ENCODE results near the gene EMID1. TPM values are rescaled to one million over a fixed set of nuclear protein-coding genes. Genes with fewer than 3 reads are reported as not detected.

Gene EMID1
- total and polyA plus RNA-seq, 3 donors from 2014 or later = 6.2 to 7.5 (median 7.0) TPM

DNA sequence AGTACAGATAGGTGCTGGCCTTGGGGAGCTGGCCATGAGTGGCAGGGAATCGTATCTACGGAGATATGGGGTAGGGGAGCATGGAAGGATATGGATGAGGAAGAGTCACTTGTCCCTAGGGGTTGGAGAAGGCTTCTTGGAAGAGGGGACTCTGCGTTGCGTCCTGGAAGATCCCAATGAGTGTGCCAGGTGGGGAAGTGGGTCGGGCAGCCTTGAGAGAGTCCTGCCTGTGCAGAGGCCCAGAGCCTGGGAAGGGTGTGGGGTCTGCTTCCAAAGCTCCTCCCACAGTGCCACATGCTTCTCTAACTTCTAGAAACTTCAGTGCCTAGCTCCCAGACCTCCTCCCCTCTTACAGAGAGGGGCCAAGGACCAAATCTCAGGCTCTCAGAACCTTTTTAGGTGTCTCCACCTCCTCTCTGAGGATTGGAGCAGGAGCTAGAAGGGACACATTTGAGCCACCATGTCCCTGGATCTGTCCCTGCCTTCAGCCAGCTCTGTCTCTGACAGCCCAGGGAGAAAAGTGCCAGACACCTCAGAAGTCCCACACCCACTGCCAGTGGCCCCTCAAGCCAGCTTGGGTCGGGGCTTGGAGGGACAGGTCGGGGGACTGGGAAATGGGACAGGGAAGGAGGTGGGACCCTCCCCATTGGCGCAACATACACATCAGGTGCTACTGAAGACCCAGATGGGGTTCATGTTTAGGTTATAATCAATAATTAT is 51.1 kb downstream of the EMID1 start:
- WGBS, 2 donors = 88 to 91% methylated on average over 8 of the region's 8 CpGs
- DNase-seq = no peak
- TF ChIP-seq POLR2A (IDR thresholded peaks at IDR 0.05) = no peak
- TF ChIP-seq, protein P1, sequence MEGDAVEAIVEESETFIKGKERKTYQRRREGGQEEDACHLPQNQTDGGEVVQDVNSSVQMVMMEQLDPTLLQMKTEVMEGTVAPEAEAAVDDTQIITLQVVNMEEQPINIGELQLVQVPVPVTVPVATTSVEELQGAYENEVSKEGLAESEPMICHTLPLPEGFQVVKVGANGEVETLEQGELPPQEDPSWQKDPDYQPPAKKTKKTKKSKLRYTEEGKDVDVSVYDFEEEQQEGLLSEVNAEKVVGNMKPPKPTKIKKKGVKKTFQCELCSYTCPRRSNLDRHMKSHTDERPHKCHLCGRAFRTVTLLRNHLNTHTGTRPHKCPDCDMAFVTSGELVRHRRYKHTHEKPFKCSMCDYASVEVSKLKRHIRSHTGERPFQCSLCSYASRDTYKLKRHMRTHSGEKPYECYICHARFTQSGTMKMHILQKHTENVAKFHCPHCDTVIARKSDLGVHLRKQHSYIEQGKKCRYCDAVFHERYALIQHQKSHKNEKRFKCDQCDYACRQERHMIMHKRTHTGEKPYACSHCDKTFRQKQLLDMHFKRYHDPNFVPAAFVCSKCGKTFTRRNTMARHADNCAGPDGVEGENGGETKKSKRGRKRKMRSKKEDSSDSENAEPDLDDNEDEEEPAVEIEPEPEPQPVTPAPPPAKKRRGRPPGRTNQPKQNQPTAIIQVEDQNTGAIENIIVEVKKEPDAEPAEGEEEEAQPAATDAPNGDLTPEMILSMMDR (IDR thresholded peaks at IDR 0.05) = no peak
- H3K9me3 ChIP-seq = no peaks in the 10 kb centered on the region
- H3K27me3 ChIP-seq = no peaks in the 10 kb centered on the region
- intact Hi-C loops (cut with DNase I; ENCODE audit: low total_unique reads) = no loop called here
- no peak overlapping the region for H3K4me3 ChIP-seq
- H3K36me3 ChIP-seq (ENCODE audit: low read depth, missing control alignments) = no peaks in the 10 kb centered on the region
- H3K27ac ChIP-seq = no peak overlapping the region
- H3K4me1 ChIP-seq = peaks cover 6% of the 10 kb centered on the region

DNA sequence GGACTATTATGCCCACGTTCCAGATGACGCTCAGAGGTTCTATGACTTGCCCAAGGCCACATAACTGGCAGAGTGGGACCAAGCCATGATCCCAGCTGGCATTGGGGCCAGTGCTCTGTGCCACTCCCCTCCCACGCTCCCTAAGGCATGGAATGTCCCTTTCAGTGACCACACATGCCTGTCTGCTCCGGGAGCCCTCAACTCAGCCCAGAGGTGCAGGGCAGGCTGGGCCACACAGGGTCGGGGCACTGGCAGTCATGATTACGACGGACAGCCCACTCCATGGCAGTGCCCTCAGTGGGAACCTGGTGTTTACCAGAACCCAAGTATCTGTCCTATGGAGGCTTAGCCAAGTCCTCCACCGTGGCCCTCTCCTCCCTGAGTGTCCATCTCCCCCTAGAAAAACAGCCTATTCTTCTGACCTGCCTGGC is 52.1 kb downstream of the EMID1 start:
- WGBS, 2 donors = 80 to 93% methylated on average over 4 to 8 of the region's 8 CpGs
- Histone ChIP-seq H3K27ac (no peak overlapping the region), H3K4me3 (no peak overlapping the region), H3K9me3 (no peaks in the 10 kb centered on the region), H3K36me3 (ENCODE audit: low read depth, missing control alignments) (no peaks in the 10 kb centered on the region), H3K27me3 (no peaks in the 10 kb centered on the region), H3K4me1 (peaks cover 6% of the 10 kb centered on the region)
- DNase-seq = no peak
- intact Hi-C loops (cut with DNase I; ENCODE audit: low total_unique reads) = no loop called here
- TF ChIP-seq POLR2A (IDR thresholded peaks at IDR 0.05) = no peak
- TF ChIP-seq, protein P1 (IDR thresholded peaks at IDR 0.05) = no peak

DNA sequence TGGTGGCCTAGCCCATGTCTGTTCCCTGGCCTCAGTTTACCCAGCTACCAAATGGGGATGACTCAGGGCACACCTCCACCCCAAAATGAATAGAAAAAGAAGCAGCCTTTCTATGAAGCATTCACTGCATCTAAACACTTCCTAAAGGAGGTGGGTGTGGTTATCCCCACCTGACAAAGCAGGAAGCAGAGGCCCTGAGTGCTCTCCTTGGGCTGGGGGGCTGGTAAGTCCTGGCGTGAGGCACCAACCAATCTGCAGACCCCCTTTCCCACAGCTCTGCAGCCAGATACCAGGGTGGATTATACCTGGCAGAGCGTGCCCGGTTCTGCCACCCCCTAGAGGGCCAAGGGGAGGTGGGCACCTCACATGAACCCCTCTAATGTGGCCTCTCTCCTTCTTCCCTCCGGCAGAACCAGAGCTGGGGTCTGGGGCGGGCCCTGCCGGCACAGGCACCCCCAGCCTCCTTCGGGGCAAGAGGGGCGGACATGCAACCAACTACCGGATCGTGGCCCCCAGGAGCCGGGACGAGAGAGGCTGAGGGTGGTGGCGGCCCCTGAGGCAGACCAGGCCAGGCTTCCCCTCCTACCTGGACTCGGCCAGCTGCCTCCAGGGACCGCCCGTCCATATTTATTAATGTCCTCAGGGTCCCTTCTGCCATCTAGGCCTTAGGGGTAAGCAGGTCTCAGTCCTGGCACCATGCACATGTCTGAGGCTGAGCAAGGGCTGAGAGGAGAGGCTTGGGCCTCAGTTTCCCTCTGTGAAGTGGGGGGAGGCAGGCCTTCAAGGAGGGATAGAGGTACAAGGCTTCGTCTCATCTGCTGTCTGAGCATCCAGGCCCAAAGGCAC is 52.9 kb downstream of the EMID1 start:
- no peaks in the 10 kb centered on the region for H3K27me3 ChIP-seq
- no peak for DNase-seq
- WGBS, 2 donors = 90 to 92% methylated on average over 2 to 17 of the region's 17 CpGs
- TF ChIP-seq POLR2A (IDR thresholded peaks at IDR 0.05) = no peak
- TF ChIP-seq, protein P1 (IDR thresholded peaks at IDR 0.05) = no peak
- H3K27ac ChIP-seq = no peak overlapping the region
- peaks cover 6% of the 10 kb centered on the region for H3K4me1 ChIP-seq
- no peaks in the 10 kb centered on the region for H3K9me3 ChIP-seq
- intact Hi-C loops (cut with DNase I; ENCODE audit: low total_unique reads) = no loop called here
- no peaks in the 10 kb centered on the region for H3K36me3 ChIP-seq (ENCODE audit: low read depth, missing control alignments)
- H3K4me3 ChIP-seq = no peak overlapping the region

DNA sequence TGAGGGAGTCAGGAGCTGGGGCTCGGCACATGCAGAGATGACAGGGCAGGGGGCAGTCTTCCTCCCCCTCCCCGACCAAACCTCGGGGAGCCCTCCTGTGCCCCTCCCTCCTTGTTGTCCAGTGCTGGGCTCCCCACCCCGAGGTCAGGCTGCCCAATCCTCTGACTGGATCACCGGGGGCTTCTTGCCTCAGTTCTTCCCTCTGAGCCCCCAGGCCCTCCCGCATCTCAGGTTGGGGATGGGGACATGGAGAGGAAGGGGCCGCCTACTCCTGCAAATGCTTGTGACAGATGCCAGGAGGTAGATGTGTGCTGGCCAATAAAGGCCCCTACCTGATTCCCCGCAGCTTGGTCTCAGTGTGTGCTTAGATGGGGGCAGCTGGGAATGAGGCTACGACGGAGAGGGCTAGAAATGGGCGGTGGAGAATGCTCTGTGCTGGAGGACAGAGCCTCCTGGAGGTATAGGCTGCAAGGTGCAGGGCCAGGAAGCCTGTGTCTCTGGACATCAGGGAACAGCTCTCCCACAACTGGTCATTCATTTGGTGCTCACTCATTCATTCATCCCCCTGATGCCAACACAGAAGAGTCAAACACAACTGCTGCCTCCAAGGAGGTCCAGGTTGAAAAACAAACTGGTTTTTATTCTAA is 53.7 kb downstream of the EMID1 start:
- Histone ChIP-seq H3K27me3 (no peaks in the 10 kb centered on the region), H3K9me3 (no peaks in the 10 kb centered on the region), H3K4me1 (peaks cover 6% of the 10 kb centered on the region), H3K36me3 (ENCODE audit: low read depth, missing control alignments) (no peaks in the 10 kb centered on the region), H3K27ac (no peak overlapping the region), H3K4me3 (no peak overlapping the region)
- WGBS, 2 donors = 79 to 92% methylated on average over 7 to 11 of the region's 11 CpGs
- no peak for TF ChIP-seq POLR2A (IDR thresholded peaks at IDR 0.05)
- TF ChIP-seq, protein P1 (IDR thresholded peaks at IDR 0.05) = no peak
- intact Hi-C loops (cut with DNase I; ENCODE audit: low total_unique reads) = no loop called here
- no peak for DNase-seq

Data from testis (tissue), 3 donors.